Cortex of kidney (tissue), 1 donor: ENCODE measurements around the gene PARP3.
"Not testable (repeated sequence)": the region's sequence is repeated elsewhere in the genome, so short reads cannot be mapped to it uniquely, and the experiment has no call there.

ENCODE experiments used
- DNase-seq: peaks from one replicate; lab custom pipeline; 2025; lab: John Stamatoyannopoulos, UW

The PARP3 gene

DNA sequence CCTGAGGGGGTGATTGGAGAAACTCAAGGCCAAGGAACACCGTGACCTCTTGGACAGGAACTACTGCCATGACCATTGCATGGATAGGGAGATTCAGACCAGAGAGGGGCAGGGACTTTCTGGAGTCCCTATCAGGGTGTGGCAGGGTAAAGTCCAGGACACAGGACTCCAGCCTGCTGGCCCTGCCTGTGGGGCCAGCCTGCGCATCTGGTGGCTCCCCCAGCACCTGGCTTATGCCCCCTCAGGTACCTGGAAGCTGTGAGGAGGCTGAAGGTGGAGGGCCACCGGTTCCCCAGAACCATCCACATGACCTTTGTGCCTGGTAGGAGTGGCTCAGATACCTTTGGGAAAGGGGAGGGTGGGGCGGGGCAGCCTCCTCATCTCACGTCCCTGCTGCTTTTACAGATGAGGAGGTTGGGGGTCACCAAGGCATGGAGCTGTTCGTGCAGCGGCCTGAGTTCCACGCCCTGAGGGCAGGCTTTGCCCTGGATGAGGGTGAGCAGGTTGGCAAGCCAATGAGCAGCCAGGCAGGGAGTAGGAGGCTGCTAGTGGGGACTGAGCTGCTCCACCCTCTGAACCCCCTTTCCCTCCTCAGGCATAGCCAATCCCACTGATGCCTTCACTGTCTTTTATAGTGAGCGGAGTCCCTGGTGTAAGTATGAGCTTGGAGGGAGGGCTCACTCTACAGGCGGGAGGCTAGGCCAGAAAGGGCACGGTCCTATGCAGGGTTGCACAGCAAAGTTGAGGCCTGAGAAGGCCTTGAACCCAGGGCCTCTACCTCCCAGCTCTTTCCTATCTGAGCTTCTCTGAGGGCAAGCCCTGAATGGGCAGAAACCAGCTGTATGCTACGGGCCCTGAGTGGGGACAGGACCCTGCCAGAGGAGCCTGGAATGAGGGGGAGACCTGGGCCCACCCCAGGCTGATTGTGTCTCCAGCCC is 44.1 kb downstream of the PARP3 start:
- DNase-seq, result no peak

DNA sequence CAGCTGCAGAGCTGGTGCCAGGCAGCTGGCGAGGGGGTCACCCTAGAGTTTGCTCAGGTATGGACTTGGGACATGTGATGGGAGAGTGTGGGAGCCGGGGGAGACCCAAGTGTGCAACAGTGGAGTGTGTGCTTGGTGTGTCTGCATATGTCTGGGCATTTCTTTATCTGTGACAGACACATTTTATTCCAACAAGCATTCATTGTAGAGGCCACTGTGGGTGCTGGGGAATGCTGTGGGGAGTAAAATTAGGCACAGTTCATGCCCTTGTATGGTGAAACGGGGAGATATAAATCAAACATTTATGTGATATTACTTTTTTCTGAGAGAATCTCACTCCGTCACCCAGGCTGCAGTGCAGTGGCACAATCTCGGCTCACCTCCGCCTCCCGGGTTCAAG is 45.4 kb downstream of the PARP3 start:
- no peak for DNase-seq

DNA sequence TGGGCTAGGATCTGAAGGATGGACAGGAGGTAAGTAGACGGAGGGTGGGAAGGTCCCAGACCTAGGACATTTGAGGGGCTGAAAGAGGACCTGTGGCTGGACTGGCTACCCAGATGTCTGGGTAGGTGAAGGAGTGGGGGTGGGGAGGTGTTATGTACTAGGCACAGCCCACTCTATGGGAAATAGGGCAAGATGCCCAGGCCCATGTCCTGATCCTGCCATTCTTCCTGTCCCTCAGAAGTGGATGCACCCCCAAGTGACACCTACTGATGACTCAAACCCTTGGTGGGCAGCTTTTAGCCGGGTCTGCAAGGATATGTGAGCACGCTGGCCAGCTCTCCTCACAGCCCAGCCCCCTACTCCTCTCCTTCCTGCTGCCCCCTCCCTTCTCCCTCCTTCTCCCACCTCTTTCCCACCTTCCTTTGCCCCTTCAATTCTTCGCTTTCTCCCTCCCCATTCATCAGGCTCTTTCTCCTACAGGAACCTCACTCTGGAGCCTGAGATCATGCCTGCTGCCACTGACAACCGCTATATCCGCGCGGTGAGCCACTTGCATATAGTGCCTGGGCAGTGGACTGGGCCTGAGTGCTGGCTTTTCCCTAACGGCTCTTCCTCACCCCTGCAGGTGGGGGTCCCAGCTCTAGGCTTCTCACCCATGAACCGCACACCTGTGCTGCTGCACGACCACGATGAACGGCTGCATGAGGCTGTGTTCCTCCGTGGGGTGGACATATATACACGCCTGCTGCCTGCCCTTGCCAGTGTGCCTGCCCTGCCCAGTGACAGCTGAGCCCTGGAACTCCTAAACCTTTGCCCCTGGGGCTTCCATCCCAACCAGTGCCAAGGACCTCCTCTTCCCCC is 46.4 kb downstream of the PARP3 start:
- no peak for DNase-seq

DNA sequence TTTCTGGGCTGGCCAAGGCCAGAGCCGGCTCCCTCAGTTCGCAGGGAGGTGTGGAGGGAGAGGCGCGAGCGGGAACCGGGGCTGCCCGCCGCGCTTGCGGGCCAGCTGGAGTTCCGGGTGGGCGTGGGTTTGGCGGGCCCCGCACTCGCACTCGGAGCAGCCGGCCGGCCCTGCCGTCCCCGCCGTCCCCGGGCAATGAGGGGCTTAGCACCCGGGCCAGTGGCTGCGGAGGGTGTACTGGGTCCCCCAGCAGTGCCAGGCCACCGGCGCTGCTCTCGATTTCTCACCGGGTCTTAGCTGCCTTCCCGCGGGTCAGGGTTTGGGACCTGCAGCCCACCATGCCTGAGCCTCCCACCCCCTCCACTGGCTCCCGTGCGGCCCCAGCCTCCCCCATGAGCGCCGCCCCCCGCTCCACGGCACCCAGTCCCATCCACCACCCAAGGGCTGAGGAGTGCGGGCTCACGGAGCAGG is 48.4 kb downstream of the PARP3 start:
- DNase-seq, result not testable (repeated sequence)

DNA sequence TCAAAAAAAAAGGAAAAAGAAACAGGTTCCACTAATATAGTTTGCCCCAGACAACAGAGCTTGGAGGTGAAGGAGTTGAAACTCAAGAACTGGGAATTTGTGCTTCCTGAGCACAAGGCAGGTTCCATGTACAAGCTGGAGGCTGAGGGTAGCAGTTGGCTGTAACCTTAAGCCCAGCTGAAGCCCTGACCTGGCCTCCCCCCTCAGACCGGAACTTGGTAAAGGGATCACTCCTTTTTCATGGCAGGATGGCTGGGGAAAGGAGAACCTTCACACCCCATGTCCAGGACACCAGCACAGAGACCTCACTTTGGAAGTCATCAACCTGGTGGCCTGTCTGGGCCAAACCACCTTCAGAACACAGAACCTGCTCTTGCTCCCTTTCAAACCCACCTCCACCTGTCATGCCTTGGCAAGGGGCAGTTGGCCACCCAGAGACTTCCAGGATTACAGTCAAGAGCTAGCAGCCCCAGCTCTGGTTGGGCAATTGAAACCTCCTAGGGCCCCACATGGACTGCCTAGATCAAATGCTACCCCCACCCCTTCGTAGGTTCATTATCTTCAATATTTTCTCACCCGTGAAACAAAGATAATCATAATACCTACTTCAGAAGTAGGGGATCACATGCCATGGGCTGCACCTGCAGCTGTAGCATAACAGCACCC is 50.0 kb downstream of the PARP3 start:
- DNase-seq, result no peak

DNA sequence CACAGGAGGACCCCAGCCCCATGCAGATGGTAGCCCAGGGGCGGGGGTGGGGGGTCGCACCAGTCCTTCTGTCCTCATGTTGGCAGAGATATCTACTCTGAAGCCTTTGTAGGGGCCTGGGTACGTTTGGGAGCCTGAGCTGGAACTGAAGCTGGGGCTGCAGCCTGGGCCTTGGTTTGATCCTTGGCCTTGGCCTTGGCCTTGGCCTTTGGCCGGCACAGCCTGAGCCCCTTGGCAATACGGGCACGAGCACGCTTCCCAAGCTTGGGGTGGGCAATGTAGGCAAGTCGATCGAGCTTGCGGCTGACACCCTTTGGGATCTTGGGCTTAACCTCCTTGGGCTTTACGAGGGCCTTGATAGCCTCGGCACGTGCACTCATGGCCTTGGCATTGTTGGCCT is 51.5 kb downstream of the PARP3 start:
- DNase-seq, result not testable (repeated sequence)

GRCh38 chr3:51994530-51994929 is 52.4 kb downstream of the PARP3 start:
- DNase-seq, result no peak

- no peak for DNase-seq
Observed at GRCh38 chr3:51995346-51996163, 53.4 kb downstream of the PARP3 start, which contains the start of gene RPL29. RPL29 (minus strand) TSS chr3:51995895; CDS start chr3:51995461, 434 bp downstream.

GRCh38 chr3:51997172-51997571 is 55.0 kb downstream of the PARP3 start:
- no peak for DNase-seq

GRCh38 chr3:51997935-51998596 is 55.9 kb downstream of the PARP3 start:
- DNase-seq, result no peak
